NCI-H2227 (cell line): ENCODE measurements around the gene PPP1R27.
A peak's percentile ranks its signal among the peaks of the same experiment; 100 is the strongest.

Experiments
- DNase-seq: peaks from one replicate; lab custom pipeline; 2025; ENCODE audit not compliant: unreplicated experiment; lab: John Stamatoyannopoulos, UW

PPP1R27 gene

DNA sequence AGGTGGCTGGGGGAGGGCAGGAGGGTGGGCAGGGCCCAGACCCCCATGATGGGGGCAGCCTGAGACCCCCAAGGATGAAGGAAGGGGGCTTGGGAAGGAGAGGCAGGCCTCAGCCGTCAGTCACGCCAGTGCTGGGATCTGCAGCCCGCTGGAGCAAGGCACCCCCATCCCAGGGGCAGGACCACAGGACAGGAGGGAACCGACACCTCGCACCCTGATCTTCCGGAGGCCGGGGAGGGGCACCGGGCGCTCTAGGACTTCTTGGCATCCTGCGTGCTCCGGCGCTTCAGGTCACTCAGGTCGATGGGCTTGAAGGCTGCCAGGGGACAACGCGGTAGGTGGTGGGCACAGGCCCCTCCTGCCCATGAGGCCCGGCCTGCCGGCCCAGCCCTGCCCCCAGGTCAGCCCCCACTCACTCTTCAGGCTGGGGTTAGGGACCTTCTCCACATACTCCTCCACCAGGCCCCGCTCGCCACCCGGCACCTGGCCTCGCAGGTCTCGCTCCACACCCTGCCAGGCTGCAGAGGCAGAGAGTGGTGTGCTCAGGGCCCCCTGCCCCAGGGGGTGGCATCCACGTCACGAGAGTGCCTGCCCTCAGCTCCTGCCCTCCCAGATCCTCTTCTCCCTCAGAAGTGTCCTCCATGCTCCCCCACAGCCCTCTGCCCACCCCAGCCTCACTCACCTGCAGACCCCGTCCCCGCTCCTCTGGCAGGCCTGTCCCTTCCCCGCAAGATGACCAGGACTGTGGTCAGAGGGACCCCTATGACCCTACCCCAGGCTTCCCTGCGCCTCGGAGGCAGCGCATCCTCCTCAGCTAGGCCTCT, 11.6 kb downstream of the PPP1R27 start:
- no peak for DNase-seq

DNA sequence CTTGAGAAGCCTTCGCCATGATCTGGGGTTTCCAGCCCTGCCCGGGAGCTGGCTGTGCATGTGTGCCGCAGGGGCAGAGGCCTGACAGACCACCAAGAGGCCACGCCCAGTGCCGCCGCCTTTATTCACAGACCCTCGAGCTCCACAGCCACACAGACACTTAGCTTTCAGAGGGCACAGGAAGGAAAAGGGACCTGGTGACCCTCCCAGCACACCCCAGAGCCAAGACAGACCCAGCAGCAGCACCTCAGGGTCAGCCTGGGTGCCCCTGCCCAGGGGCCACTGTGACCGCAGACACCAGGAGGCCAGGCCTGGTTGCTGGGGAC, 12.6 kb downstream of the PPP1R27 start:
- no peak for DNase-seq

DNA sequence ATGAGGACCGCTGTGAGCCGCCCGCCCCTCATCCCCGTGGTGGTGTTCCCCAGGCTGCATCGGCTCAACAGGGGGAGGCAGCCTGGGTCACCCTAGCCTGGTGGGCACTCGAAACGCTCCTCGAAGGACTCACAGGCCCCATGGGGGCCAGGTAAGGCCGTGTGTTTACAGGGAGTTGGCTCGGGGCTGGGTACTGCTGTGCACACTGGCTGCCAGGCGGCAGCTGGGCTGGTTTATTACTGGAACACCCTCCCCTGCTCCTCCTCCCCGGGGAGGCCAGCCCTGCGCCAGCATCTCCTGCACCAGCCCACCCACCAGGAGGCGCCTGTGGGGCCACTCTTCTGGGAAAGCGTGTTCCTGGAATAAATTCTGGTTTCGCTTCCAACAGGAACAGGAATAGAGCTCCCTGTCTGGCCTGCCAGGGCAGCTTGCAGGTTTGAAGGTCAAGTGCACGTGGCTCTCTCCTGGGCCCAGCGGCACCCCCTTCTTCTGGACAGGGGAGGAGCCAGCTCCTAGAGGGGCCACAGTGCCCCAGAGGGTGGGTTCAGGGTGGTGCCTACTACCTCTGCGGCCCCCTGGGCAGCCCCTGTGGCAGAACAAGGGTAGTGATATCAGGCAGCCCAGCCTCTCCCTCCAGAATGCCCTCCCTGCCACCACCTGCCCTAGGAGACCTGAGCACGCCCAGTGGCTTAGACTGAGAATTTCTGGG, 13.1 kb downstream of the PPP1R27 start:
- peak; percentile 43 for DNase-seq

DNA sequence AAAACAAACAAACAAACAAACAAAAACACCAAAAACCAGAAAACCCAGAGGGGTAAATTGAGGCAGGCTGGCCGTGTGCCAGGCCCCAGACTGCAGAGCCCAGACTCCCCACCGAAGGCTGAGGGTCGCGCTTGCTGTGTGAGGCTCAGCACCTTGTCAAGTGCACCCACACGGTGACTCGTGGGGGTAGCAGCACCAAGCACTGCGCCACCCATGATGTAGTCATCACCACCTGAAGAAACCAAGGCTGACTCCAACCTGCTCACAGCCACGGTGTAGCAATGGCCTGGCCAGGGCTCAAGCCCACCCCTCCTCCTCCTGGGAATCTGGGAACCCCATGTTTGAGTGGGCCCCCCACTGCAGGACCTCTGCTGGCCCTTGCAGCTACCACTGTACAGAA, 13.7 kb downstream of the PPP1R27 start:
- DNase-seq, result no peak

DNA sequence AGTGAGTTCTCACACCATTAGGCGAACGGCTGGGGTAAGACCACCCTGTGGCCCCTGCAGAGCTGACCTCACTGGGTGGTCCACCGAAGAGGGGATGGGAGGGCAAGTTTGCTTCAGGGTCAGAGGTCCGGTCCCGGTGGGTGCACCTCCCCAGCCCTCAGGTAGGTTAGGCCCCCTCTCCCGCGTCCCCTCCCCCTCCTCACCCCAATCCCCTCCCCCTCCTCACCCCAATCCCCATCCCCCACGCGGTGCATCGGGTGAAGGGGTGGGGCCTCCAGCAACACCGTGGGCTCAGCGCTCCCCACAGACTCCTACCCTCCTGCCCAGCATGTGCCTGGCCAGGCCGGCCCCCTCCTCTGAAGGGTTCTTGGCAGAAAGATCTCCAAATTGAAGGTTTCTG, 15.1 kb downstream of the PPP1R27 start:
- no peak for DNase-seq

DNA sequence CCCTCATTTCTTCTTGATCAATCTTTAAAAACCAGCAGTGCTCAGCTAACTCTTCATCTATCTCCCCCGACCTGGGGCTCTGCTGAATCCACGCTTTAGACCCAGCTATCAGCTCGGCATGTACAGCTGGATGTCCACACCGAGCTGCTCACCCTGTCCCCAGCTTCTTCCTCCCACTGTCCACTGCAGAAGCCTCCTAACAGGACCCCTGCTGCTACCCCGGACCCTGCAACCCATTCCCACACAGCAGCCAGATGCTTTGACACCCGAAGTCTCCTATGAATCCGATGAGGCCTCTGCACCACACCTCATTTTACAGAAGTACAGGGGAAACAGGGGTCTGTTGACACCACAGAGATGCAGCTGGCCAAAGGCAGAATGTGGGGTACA, 17.1 kb downstream of the PPP1R27 start:
- DNase-seq, result no peak

DNA sequence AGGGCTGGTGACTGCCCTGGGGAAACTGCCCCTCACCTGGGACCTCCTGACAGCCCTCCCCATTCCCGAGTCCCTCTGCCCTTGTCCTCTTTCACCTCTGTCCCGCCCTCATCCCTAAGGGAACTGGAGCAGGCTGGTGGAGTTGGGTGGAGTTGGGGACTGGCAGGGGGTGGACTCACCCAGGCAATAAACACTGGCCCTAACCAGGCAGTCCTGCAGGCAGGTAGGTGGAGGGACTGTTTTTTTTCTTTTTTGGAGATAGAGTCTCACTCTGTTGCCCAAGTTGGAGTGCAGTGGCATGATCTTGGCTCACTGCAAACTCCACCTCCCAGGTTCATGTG, 19.2 kb downstream of the PPP1R27 start:
- no peak for DNase-seq

DNA sequence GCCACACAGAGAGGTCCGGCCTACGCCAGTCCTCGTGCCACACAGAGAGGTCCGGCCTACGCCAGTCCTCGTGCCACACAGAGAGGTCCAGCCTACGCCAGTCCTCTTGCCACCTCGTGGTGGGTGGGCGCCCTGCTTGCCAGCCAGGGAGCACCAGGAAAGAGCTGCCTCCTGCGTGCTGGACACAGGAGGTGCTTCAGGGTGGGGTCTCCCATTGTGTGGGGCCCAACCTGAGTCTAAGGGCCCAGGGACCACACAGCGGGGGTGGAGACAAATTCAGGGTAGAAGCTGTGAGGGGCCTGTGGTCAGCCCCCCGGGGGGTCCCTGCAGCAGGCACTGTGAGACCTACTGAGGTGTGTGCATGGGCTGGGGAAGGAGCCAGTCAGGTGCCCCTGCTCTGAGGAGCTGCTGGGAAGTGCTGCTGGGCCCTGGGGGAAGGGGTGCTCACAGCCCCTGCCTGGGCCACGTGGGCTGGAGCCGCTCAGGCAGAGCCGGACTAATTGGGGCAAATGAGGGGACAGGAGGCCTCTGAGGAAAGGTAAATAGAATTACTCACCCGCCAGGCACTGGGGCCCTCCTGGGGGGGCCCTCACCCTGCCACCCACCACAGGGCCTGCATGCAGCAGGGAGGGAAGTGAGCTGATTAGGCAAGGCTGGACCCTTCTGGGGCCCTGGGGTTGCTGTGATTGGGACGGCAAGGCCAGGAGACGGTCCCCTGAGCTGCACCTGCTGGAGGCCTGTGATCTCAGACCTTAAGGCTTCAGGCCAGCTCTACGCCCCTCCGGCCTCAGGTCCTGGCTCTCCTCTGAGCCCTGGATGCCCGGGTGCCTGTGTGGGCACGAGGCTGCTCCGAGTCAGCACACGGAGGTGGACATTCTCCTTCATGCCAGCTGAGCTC, 19.9 kb downstream of the PPP1R27 start:
- DNase-seq, result peak; percentile 43

DNA sequence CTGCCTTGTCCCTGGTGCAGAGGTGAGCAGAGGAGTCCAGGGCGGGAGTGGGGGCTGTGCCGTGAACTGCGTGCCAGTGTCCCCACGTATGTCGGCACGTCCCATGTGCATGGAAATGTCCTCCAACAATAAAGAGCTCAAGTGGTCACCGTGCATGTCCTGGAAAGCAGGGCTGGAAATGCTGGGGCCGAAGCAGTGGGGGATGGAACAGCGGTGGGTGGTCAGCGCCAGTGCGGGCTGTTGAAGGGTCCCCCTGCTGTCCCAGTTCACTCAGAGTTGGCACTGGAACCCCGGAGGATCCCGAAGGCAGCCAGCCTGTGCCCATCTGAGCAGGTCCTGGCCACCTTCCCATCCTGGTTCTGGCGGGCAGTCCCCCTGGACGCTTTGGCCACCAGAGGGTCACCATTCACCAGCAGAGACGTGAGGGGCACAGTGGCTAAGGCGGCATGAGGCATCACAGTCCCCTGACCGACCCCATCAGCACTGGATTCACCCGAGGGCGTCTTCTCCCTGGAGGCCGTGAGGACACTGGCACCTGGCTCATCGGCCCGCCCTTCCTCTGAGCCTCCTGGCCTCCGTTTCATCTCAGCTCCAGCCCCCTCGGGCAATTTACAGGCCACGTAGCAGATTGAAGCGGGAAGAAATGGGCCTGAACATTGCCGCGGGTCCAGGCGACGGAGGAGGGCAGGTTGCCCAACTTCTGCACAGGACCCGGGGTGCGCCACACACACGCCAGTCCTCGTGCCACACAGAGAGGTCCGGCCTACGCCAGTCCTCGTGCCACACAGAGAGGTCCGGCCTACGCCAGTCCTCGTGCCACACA, 20.8 kb downstream of the PPP1R27 start:
- no peak for DNase-seq

DNA sequence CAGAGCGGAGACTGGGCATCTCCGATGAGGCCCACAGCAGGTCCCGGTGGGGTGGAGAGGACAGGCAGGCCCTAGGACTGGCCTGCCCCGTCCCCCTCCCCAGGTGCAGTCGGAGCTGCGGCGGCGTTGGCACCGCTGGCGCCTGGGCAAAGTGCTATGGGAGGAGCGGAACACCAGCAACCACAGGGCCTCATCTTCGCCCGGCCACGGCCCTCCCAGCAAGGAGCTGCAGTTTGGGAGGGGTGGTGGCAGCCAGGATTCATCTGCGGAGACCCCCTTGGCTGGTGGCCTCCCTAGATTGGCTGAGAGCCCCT, 21.5 kb downstream of the PPP1R27 start:
- no peak for DNase-seq

DNA sequence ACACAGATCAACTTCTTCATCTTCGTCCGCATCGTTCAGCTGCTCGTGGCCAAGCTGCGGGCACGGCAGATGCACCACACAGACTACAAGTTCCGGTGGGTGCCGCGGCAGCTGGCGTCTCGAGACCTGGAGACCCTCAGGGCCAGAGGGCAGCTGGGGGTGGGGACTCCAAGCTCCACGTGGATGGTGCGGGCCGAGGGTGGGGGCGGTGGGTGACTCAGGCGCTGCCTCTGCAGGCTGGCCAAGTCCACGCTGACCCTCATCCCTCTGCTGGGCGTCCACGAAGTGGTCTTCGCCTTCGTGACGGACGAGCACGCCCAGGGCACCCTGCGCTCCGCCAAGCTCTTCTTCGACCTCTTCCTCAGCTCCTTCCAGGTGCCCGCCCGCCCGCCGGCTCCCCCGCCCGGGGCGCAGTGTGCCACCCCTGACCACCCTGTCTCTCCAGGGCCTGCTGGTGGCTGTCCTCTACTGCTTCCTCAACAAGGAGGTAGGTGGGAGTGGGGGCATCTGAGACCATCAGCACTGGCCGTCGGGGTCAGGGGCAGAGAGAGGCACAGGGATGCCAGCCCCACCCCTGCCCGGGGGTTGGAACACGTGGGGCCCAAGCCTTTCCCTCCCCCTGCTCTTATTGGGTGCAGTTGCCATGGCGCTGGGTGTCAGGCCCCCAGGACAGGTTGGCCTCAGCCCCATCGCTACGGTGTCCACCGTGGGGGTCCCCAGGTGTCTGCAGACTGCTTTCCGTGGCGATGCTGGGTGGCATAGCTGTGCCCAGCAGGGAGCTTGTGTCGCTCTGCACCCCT, 22.1 kb downstream of the PPP1R27 start:
- no peak for DNase-seq

DNA sequence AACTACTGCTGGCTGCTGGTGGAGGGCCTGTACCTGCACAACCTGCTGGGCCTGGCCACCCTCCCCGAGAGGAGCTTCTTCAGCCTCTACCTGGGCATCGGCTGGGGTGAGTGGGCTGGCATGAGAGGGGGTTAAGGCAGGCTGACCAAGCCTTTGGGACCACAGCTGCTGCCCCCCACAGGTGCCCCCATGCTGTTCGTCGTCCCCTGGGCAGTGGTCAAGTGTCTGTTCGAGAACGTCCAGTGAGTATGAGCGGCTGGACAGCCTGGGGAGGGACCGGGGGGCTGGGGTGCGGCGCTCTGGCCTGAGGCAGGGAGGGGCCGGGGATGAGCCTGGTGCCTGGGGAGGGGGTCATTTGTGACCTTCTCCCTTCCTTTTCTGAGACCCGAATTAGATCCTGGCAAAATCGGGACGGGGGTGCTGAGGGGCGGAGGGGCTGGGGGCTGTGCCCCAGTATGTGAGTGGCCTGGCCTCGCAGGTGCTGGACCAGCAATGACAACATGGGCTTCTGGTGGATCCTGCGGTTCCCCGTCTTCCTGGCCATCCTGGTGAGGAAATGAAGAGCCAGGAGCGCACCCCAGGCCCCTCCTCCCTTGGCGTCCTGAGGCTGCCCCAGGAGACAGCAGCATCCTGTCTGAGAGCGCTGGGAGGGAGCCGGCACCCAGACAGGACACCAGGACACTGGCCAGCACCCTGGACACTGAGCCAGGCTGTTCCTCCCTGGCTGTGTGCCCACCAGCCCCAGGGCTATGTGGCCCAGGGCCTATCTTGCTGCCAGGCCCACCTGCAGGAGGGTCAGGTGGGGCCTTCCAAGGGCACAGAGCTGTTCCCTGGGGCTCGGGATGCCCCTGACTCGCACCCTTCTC, 22.9 kb downstream of the PPP1R27 start:
- DNase-seq, result no peak

DNA sequence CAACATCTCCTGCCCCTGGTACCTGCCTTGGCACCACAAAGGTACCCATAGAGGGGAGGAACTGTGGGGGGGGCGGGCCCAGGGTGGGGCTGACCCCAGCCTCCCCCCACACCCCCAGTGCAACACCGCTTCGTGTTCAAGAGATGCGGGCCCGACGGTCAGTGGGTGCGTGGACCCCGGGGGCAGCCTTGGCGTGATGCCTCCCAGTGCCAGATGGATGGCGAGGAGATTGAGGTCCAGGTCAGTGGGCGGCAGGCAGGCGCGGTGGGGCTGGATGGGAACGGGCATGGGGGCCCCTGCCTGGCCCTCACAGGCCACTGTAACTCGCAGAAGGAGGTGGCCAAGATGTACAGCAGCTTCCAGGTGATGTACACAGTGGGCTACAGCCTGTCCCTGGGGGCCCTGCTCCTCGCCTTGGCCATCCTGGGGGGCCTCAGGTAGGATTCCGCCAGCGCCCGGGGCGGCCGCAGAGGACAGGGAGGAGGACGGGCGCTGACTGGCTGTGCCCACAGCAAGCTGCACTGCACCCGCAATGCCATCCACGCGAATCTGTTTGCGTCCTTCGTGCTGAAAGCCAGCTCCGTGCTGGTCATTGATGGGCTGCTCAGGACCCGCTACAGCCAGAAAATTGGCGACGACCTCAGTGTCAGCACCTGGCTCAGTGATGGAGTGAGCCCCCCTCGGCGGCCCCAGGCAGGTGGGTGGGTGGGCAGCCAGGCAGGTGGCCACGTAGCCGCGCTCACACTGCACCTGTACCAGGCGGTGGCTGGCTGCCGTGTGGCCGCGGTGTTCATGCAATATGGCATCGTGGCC, 23.8 kb downstream of the PPP1R27 start:
- no peak for DNase-seq

DNA sequence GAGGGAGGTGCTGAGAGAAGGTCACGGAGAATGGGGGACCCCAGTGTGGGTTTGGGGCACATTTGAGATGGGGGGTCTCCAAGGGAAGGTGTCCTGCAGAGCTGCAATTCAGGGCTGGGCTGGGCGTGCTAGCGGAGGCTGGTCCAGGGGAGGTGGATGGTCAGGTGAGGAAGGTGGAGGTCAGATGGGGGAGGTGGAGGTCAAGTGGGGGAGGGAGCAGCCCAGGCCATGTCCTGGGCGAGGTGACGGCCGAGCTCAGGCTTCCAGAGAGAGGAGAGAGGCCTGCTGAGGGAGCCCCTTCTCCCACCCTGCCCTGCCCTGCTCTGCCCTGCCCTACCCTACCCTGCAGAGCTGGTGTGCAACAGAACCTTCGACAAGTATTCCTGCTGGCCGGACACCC, 24.4 kb downstream of the PPP1R27 start:
- DNase-seq, result no peak

DNA sequence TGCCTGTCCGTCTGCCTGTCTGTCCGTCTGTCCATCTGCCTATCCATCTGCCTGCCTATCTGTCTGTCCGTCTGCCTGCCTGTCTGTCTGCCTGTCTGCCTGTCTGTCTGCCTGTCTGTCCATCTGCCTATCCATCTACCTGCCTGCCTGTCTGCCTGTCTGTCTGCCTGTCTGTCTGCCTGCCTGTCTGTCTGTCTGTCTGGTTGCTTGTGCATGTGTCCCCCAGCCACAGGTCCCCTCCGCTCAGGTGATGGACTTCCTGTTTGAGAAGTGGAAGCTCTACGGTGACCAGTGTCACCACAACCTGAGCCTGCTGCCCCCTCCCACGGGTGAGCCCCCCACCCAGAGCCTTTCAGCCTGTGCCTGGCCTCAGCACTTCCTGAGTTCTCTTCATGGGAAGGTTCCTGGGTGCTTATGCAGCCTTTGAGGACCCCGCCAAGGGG, 25.3 kb downstream of the PPP1R27 start:
- DNase-seq, result no peak

DNA sequence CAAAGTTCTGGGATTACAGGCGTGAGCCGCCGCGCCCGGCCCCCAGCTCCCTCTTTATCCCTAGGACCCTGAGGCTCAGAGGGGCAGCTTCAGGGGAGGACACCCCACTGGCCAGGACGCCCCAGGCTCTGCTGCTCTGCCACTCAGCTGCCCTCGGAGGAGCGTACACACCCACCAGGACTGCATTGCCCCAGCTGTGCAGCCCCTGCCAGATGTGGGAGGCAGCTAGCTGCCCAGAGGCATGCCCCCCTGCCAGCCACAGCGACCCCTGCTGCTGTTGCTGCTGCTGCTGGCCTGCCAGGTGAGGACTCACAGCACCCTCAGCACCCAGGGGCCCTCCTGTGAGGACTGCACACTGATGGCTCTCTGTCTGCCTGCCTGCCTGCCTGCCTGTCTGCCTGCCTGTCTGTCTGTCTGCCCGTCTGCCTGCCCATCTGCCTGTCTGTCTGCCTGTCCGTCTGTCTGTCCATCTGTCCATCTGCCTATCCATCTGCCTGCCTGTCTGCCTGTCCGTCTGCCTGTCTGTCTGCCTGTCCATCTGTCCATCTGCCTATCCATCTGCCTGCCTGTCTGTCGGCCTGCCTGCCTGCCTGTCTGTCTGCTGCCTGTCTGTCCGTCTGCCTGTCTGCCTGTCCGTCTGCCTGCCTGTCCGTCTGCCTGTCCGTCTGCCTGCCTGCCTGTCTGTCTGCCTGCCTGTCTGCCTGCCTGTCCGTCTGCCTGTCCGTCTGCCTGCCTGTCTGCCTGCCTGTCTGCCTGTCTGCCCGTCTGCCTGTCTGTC, 25.9 kb downstream of the PPP1R27 start:
- DNase-seq, result no peak

DNA sequence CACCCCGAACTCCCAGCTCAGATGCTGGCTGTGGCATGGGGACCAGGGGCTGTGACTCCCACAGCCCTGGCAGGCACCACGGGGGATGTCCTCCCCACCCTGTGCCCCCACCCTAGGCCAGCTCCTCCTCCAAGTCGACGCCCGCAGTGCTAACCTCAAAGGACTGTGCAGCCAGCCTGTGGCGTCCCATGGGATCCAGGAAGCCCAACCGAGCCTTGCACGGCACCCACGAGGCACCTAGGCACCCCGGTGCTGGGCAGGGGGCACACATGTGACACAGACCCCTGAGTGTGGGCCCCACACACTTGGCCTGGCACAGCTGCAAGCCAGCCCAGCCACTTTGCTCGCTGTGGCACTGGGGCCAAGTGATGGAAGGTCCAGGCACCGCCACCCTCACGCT, 27.0 kb downstream of the PPP1R27 start:
- no peak for DNase-seq

DNA sequence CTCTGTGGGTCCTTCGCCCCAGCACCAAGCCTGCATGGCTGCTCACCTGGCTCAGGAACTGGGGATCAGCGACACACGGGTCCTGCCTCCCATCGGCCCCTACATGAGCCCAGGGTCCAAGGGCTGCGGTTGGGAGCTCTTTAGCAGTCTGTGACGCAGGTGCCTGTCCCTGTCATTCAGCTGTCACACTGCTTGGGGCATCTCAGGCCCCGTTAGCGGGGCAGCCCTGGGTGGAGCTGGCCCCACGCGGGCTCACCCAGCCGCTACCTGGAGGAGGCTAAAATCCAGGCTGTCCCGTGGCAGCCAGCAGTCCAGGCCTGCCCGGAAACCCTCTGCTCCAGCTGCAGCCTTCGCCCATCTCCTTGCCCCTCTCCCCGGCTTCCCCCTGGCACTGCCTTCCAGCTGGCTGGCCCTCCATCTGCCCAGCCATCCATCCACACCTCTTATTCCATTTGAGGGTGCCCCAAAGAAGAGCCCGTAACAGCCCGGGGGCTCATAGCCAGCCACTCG, 27.6 kb downstream of the PPP1R27 start:
- DNase-seq, result no peak
